Measurements from ENCODE around the gene NEK7.
"Not testable (repeated sequence)": the region's sequence is repeated elsewhere in the genome, so short reads cannot be mapped to it uniquely, and the experiment has no call there.

- not testable (repeated sequence) for TF ChIP-seq CTCF, POLR2A, EP300 (IDR thresholded peaks at IDR 0.05)
Observed at GRCh38 chr1:198130053-198130452, 26.7 kb upstream of the NEK7 start.

Data from ovary (tissue), 3 donors.